GM10266 (cell line): ENCODE measurements around the gene CD1D.

Source experiments
- DNase-seq: peaks from one replicate; pipeline ENCODE4 v3.0.0; 2012; ENCODE audit errors: extremely low spot score
- TF ChIP-seq, protein P1 (sequence below): IDR thresholded peaks from 2 replicates; pipeline ENCODE4 v1.5.1; 2012; ENCODE audit warnings: mild to moderate bottlenecking, low read depth; ENCODE audit not compliant: control insufficient read depth, insufficient read depth; ENCODE audit errors: missing control alignments

The CD1D gene

DNA sequence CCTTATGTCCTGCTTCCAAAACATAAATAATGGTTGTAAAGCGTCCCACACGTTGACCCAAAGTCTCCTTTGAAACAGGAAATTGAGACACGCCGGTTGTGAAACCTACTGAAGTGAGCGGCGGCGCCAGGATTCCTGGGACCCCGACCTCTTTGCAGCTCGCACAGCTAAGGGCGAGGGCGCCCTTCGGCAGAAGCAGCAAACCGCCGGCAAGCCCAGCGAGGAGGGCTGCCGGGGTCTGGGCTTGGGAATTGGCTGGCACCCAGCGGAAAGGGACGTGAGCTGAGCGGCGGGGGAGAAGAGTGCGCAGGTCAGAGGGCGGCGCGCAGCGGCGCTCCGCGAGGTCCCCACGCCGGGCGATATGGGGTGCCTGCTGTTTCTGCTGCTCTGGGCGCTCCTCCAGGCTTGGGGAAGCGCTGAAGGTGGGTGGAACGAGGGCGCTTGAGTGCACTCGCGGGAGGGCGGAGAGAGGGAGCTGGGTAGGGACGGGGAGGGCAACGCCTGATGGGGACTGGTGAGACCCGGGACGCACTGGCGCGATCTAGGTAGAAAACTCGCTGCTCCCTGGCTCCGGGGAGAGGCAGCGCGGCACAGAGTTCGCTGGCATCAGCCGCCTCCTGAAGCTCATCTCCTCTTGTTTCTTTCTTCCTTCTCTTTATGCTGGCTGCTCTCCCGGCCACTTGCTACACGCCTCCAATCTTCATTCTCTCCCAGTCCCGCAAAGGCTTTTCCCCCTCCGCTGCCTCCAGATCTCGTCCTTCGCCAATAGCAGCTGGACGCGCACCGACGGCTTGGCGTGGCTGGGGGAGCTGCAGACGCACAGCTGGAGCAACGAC, at the start of gene CD1D:
CD1D (plus strand) TSS at position 155 of the 836 bp plus-strand sequence; CDS start at position 362, 207 bp downstream.
- DNase-seq = peak; percentile 43
- TF ChIP-seq, protein P1, sequence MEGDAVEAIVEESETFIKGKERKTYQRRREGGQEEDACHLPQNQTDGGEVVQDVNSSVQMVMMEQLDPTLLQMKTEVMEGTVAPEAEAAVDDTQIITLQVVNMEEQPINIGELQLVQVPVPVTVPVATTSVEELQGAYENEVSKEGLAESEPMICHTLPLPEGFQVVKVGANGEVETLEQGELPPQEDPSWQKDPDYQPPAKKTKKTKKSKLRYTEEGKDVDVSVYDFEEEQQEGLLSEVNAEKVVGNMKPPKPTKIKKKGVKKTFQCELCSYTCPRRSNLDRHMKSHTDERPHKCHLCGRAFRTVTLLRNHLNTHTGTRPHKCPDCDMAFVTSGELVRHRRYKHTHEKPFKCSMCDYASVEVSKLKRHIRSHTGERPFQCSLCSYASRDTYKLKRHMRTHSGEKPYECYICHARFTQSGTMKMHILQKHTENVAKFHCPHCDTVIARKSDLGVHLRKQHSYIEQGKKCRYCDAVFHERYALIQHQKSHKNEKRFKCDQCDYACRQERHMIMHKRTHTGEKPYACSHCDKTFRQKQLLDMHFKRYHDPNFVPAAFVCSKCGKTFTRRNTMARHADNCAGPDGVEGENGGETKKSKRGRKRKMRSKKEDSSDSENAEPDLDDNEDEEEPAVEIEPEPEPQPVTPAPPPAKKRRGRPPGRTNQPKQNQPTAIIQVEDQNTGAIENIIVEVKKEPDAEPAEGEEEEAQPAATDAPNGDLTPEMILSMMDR = no peak

DNA sequence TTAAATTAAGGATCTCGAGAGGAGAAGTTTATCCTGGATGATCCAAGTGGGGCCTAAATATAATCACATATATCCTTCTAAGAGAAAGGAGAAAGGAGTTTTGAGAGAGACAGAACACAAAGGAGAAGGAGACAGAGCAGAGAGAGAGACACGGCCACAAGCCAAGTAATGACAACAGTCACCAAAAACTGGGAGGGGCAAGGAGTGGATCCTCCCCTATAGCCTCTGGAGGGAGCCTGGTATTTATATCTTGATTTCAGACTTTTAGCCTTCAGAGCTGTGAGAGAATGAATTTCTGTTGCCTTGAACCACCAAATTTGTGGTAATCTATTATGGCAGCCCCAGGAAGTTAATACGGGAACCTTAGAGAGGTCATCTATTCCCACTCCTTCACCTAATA, 49.5 kb upstream of the CD1D start:
- no peak for DNase-seq
- TF ChIP-seq, protein P1 = no peak

DNA sequence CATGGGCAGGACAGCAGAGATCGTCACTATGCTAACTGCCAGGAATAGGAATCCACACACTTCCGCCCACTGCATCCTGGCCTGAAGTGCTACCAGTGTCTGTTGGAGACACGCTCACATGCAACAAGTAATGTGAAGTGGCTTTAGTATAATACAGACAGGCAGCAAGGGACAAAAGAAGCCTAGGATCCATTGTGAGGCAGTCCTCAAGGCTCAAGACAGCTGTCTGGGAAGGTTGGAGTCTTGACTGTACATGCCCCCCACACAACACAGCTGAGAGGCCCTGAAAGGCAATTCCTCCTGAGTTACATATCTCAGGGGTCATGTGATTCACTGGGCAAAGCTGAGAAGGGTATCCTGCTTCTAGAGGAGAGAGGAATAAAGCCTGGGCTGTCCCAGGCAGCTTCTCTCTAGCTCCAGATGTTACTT, 39.9 kb upstream of the CD1D start:
- no peak for DNase-seq

DNA sequence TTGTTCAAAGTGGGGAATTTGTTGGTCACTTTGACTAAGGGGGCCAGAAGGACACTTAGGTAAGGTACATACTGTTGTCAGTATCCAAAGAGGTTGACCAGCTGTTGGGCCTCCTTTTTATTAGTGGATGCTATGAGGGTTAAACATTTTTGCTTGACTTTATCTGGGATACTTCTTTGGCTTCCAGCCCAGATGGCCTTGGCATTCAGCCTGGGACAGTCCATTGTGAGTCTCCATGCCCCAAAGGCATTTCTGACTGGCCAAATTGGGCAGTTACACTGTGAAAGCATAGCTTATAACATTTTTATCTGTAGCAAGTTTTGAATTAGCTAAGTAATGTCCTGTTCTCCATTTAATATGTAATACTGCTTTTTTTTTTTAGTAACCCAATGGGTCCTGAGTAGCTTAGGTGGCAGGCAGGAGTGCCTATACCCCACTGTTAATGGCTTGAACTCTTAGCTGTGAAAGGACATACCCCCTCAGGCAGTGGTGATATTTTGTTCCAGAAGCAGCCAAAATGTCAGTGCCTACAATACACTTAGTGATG, 35.4 kb upstream of the CD1D start:
- DNase-seq = no peak
- TF ChIP-seq, protein P1 = no peak

More for the DNA sequence above, 39.9 kb upstream of the CD1D start:
- TF ChIP-seq, protein P1 = no peak

DNA sequence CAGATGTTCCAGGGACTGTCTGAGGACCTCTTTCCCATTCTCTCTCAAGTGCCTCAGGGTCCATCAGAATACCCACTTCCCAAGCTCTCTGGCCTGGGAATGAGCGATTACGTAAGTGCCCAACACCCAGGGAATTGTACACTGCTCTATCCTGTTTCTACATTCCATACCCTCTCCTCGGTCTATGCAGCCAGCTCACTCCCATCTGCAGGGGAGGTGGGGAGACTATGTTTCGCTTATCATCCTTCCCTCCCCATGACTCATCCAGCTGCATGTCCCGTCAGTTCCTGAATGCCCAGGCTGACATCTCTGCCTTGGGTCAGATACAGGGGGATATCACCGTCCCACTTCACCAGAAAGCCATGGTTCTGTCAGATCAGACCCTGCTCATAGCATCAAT, 34.5 kb upstream of the CD1D start:
- no peak for DNase-seq

DNA sequence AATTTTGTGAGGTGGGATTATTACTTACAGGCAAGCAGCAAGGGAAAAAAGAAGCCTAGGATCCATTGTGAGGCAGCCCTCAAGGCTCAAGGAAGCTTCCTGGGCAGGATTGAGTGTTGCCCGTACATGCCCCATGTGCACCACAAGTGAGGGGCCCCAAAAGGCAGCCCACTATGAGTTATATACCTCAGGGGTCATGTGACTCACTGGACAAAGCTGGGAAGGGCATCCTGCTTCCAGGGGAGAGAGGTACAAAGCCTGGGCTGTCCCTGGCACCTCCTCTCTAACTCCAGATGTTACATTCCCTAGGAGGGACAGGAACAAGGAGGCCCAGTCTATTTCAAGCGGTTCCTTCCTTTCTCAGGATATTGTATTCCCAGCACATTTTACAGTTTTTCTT, 34.0 kb upstream of the CD1D start:
- TF ChIP-seq, protein P1 = no peak
- DNase-seq = no peak

More for the DNA sequence above, 34.5 kb upstream of the CD1D start:
- TF ChIP-seq, protein P1 = no peak

DNA sequence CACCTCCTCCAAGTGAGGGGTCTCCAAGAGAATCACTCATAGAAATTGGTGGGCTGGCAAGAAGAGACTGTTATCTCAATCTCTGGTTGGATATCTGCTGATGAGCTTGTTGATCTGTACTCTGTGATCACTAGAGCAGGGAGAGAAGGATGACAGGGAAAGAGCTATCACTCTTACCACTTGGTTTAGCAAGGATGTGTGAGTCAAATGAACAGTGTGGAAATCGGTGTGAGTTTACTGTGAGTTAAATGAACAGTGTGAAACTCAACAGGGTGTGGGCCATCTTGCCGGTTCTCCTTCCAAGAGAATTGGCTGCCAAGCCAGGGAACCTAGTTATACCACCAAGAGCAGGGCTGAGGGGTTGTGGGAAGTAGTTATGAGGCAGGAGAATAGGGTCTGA, 33.3 kb upstream of the CD1D start:
- DNase-seq = no peak
- TF ChIP-seq, protein P1 = no peak
